Nephron (organoid): ENCODE measurements around the gene KAZN.

Source experiments
- H3K27ac Mint-ChIP-seq, 3 experiments: 2 replicates each; pipeline ENCODE4 v1.8.0; 2020; ENCODE audit warnings: mixed read lengths in 3 of 3, mild to moderate bottlenecking in 2 of 3, moderate library complexity in 1 of 3
- H3K27me3 Mint-ChIP-seq: 2 replicates; pipeline ENCODE4 v1.8.0; 2021; ENCODE audit warnings: low read depth, mild to moderate bottlenecking, moderate library complexity, mixed read lengths
- H3K36me3 Mint-ChIP-seq: 2 replicates; pipeline ENCODE4 v1.8.0; 2020; ENCODE audit warnings: low read depth, mixed read lengths
- H3K4me1 Mint-ChIP-seq: 2 replicates; pipeline ENCODE4 v1.8.0; 2020; ENCODE audit warnings: mixed read lengths
- H3K4me3 Mint-ChIP-seq, 3 experiments: 2 replicates each; pipeline ENCODE4 v1.8.0; 2020; ENCODE audit warnings: mild to moderate bottlenecking in 3 of 3, mixed read lengths in 3 of 3, moderate library complexity in 2 of 3
- H3K9me3 Mint-ChIP-seq: 2 replicates; pipeline ENCODE4 v1.8.0; 2020; ENCODE audit warnings: mixed read lengths
- TF ChIP-seq, protein P1 (sequence below), 3 experiments: fragments of 200-600 bp; sonication (generic); IDR thresholded peaks; one replicate each; pipeline ENCODE4 v1.5.0; 2021; ENCODE audit warnings: antibody characterized with exemption in 3 of 3; ENCODE audit not compliant: unreplicated experiment in 3 of 3

Gene KAZN

DNA sequence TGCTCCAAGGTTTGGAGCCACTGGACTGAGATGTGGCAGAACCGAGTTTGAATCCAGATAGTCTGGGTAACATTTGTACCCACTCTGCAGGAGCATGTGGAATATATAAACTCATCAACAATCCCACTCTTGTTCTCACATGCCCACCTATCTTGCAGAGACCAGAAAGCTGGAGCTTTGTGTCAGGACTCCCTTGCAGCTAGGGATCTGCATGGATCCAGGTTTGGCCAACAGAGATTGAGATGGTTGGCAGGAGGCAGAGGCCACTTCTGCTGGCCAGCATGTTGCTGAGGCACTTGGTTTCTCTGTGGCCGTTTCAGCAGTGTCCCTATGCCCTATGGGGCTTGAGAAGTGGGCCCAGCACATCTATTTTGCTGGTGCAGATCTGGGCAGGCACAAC lies 208.3 kb downstream of the KAZN start:
- no peak overlapping the region for H3K4me3 Mint-ChIP-seq
- H3K4me1 Mint-ChIP-seq: peaks cover 12% of the 10 kb centered on the region
- peaks cover 34% of the 10 kb centered on the region for H3K36me3 Mint-ChIP-seq
- H3K27me3 Mint-ChIP-seq: no peaks in the 10 kb centered on the region
- H3K9me3 Mint-ChIP-seq: peaks cover 31% of the 10 kb centered on the region
- TF ChIP-seq, protein P1, sequence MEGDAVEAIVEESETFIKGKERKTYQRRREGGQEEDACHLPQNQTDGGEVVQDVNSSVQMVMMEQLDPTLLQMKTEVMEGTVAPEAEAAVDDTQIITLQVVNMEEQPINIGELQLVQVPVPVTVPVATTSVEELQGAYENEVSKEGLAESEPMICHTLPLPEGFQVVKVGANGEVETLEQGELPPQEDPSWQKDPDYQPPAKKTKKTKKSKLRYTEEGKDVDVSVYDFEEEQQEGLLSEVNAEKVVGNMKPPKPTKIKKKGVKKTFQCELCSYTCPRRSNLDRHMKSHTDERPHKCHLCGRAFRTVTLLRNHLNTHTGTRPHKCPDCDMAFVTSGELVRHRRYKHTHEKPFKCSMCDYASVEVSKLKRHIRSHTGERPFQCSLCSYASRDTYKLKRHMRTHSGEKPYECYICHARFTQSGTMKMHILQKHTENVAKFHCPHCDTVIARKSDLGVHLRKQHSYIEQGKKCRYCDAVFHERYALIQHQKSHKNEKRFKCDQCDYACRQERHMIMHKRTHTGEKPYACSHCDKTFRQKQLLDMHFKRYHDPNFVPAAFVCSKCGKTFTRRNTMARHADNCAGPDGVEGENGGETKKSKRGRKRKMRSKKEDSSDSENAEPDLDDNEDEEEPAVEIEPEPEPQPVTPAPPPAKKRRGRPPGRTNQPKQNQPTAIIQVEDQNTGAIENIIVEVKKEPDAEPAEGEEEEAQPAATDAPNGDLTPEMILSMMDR (IDR thresholded peaks at IDR 0.05; ENCODE audit: unreplicated experiment in 3 of 3): no peak
- H3K27ac Mint-ChIP-seq: no peak overlapping the region

DNA sequence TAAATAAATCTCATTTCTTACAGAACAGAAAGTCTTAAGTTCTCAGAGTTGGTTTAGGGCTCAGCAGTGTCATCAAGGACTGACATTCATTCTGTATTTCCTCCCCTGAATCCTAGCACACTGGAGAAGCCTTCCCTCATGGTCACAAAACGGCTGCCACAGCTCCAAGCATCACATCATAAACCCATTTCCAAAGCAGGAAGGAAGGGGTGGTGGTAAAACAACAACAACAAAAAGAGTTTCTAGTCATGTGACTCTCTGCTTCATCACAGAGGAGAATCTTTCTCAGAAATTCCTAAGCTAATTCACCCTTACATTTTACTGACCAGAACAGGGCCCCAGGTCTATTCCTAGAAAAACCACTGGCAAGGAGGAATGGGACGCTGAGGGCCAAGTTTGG lies 210.3 kb downstream of the KAZN start:
- Mint-ChIP-seq H3K9me3 (peaks cover 31% of the 10 kb centered on the region), H3K36me3 (peaks cover 34% of the 10 kb centered on the region), H3K4me1 (peaks cover 12% of the 10 kb centered on the region), H3K27ac (no peak overlapping the region), H3K4me3 (no peak overlapping the region), H3K27me3 (peaks cover 4% of the 10 kb centered on the region)
- TF ChIP-seq, protein P1 (IDR thresholded peaks at IDR 0.05; ENCODE audit: unreplicated experiment in 3 of 3): no peak

DNA sequence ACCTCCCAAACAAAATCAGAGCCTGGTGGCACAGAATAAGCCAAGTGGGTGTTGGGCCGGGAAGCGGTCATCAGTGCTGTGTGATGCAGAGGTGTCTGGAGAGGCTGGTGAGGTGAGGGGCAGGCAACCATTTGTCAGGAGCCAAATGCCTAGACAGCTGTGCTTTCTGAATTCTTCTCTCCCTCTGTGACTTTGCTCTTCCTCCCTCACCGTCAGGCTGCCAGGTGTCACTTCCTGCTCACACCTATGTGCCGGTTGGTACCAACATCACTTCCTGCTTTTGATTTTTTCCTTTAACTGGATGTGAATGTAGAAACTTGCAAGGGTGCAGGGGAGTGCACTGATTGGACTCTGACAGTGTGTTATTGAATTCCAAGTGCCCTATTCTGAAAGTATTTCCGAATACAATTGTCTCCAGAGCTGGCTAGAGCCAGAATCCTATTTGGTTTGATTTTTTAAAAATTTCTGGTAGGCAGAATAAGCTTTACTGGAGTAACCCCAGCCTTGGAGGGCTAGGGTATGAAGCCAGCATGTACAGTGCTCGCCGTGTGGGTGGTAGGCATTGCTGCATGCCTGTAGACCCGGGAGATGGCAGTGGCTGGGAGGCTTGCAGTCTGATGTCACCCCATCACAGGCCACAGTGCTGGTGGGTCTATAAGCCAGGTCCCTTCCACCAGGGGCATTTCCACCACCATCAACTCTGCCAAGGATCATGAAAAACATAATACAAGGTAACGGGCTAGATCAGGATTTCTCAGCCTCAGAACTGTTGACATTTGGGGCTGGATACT lies 210.9 kb downstream of the KAZN start:
- H3K27me3 Mint-ChIP-seq: peaks cover 4% of the 10 kb centered on the region
- no peak overlapping the region for H3K27ac Mint-ChIP-seq
- H3K9me3 Mint-ChIP-seq: peaks cover 31% of the 10 kb centered on the region
- peaks cover 12% of the 10 kb centered on the region for H3K4me1 Mint-ChIP-seq
- H3K36me3 Mint-ChIP-seq: peaks cover 34% of the 10 kb centered on the region
- TF ChIP-seq, protein P1 (IDR thresholded peaks at IDR 0.05; ENCODE audit: unreplicated experiment in 3 of 3): no peak
- no peak overlapping the region for H3K4me3 Mint-ChIP-seq

DNA sequence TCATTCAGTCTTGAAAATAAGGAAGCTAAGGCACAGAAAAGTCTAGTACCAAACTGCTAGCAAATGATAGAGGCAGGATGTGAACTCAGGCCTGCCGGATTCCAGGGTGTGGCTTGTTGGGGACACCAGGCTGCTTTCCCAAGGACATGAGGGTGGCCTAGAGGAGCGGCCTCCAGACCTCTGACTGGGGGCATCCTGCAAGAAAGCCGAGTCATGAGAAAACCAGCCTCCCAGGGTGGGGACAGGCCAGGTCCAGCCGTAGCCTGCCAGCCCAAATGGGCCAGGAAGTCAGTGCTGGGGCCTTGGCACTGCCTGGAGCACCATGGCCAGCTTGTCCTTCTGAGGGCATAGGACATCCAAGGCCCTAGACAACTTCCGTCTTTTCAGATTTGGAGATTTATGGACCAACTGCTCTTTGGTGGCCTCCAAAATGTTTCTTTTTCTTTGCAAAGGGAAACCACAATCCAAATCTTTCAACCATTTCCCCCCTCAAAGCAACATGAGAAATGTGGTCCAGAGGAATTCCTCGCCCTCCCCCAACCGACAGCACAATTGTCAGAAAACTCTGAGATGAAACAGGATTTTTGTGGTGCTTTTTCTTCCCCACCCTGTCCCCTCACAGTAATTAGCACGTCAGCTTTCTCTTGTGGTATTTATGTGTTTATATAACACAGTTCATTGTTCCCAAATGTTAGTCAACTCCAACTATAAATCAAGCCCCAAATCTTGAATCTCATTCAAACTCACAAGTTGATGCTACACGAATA lies 212.3 kb downstream of the KAZN start:
- Mint-ChIP-seq H3K4me1 (peaks cover 23% of the 10 kb centered on the region), H3K27ac (peak overlapping the region; percentile 58 to 86 (median 69)), H3K4me3 (no peak overlapping the region), H3K27me3 (peaks cover 4% of the 10 kb centered on the region), H3K9me3 (peaks cover 26% of the 10 kb centered on the region), H3K36me3 (peaks cover 23% of the 10 kb centered on the region)
- TF ChIP-seq, protein P1 (IDR thresholded peaks at IDR 0.05; ENCODE audit: unreplicated experiment in 3 of 3): no peak

DNA sequence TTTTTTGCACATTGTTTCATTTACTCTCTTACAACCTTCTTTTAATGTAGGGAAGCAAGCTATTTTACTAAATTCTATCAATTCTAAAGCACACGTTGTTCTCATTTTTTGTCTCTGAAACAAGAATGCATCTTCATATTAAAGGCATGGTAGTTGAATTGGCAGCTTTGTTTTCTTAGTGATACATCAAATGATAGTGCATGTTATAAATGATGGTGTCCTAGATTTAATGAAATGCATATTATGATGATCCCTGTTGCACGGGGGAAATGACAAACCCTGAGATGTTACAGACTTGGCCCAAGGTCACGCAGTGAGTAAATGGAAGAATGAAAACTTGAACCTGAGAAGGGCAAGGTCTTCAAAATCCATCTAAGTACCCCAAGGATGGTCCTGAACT lies 213.1 kb downstream of the KAZN start:
- Mint-ChIP-seq H3K4me3 (no peak overlapping the region), H3K9me3 (peaks cover 22% of the 10 kb centered on the region), H3K27ac (peak overlapping the region; percentile 58 to 86 (median 69)), H3K36me3 (peaks cover 18% of the 10 kb centered on the region), H3K27me3 (peaks cover 4% of the 10 kb centered on the region), H3K4me1 (peaks cover 23% of the 10 kb centered on the region)
- TF ChIP-seq, protein P1 (IDR thresholded peaks at IDR 0.05; ENCODE audit: unreplicated experiment in 3 of 3): no peak
